ENCODE data around the gene NEK6. TPM values are rescaled to one million over a fixed set of nuclear protein-coding genes. Genes with fewer than 3 reads are reported as not detected.

NEK6 gene
- total and polyA plus RNA-seq, 9 donors, result 7.2 to 45.1 (median 22.8) TPM

DNA sequence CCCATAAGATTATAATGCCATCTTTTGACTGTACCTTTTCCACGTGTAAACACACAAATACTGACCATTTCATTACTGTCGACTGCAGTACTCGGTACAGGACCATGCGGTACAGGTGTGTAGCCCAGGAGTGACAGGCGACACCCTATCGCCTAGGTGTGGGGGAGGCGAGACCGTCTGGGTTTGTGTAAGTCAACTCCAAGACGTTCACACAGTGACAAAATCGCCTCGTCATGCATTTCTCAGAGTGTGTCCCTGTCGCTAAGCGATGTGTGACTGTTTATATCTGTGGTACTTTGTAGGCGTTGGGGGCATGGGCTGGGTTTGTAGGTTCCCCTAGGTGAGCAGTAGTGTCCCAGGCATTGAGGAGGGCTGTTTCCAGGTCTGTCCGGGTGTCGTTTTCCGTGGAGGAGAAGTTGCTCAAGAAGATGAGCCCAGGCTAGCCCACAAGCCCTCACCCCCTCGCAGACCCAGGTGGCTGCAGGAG, 20.3 kb downstream of the NEK6 start:
- Histone ChIP-seq H3K27me3 (no peaks in the 10 kb centered on the region), H3K4me1 (ENCODE audit: insufficient read depth) (peaks cover 30% of the 10 kb centered on the region), H3K27ac (no peak overlapping the region), H3K9me3 (no peaks in the 10 kb centered on the region), H3K36me3 (no peaks in the 10 kb centered on the region), H3K4me3 (no peak overlapping the region)
- DNase-seq, result no peak
- 92 to 94% (median 93%) methylated on average over 18 of the region's 18 CpGs for WGBS, 3 donors
- intact Hi-C loops (cut with DNase I), result no loop called here
- TF ChIP-seq, protein P1, sequence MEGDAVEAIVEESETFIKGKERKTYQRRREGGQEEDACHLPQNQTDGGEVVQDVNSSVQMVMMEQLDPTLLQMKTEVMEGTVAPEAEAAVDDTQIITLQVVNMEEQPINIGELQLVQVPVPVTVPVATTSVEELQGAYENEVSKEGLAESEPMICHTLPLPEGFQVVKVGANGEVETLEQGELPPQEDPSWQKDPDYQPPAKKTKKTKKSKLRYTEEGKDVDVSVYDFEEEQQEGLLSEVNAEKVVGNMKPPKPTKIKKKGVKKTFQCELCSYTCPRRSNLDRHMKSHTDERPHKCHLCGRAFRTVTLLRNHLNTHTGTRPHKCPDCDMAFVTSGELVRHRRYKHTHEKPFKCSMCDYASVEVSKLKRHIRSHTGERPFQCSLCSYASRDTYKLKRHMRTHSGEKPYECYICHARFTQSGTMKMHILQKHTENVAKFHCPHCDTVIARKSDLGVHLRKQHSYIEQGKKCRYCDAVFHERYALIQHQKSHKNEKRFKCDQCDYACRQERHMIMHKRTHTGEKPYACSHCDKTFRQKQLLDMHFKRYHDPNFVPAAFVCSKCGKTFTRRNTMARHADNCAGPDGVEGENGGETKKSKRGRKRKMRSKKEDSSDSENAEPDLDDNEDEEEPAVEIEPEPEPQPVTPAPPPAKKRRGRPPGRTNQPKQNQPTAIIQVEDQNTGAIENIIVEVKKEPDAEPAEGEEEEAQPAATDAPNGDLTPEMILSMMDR (IDR thresholded peaks at IDR 0.05), result no peak
- TF ChIP-seq EP300 (IDR thresholded peaks at IDR 0.05), result no peak
- no peak for TF ChIP-seq POLR2A (IDR thresholded peaks at IDR 0.05)

GRCh38 chr9:124279531-124280175, 21.9 kb downstream of the NEK6 start:
- no peaks in the 10 kb centered on the region for H3K36me3 ChIP-seq
- no peaks in the 10 kb centered on the region for H3K9me3 ChIP-seq
- H3K4me3 ChIP-seq, result no peak overlapping the region
- peak overlapping the region in 1 of 2 donors; percentile 36 for H3K27ac ChIP-seq
- peaks cover 34% of the 10 kb centered on the region for H3K4me1 ChIP-seq (ENCODE audit: insufficient read depth)
- intact Hi-C loops (cut with DNase I), result no loop called here
- H3K27me3 ChIP-seq, result no peaks in the 10 kb centered on the region
- WGBS, 3 donors, result 80 to 85% (median 84%) methylated on average over 11 of the region's 11 CpGs
- TF ChIP-seq, protein P1 (IDR thresholded peaks at IDR 0.05), result no peak
- TF ChIP-seq EP300 (IDR thresholded peaks at IDR 0.05) (no peak), POLR2A (IDR thresholded peaks at IDR 0.05) (no peak)
- DNase-seq, result no peak

DNA sequence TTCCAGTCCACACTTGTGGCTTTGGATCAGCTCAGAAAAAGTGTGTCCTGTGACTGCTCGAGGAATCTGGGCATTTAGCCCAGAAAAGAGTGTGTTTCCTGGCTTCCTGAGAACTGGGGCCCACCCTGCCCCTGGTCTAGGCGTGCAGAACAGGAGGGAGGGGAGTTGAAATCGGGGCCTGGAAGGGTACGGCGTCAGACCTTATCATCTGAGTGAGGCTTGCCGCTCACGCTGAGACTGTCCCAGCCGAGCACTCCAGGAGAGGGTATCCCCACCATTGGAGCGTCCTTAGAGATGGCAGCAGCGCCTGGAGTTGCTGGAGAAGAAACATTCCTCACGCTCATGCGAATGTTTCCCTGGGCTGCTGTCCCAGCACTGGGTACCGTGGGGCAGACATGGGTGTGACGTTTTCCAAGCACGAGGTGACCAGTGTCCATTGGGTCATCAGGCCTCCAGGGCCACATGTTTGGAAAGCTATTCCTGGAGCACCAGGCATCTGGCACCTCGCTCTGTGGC, 22.5 kb downstream of the NEK6 start:
- H3K9me3 ChIP-seq, result no peaks in the 10 kb centered on the region
- no peaks in the 10 kb centered on the region for H3K36me3 ChIP-seq
- 29 to 35% (median 30%) methylated on average over 16 of the region's 16 CpGs for WGBS, 3 donors
- H3K4me1 ChIP-seq (ENCODE audit: insufficient read depth), result peaks cover 35% of the 10 kb centered on the region
- intact Hi-C loops (cut with DNase I), result no loop called here
- H3K4me3 ChIP-seq, result no peak overlapping the region
- H3K27ac ChIP-seq, result peak overlapping the region in 1 of 2 donors; percentile 36
- TF ChIP-seq, protein P1 (IDR thresholded peaks at IDR 0.05), result no peak
- no peak for TF ChIP-seq EP300 (IDR thresholded peaks at IDR 0.05)
- no peak for TF ChIP-seq POLR2A (IDR thresholded peaks at IDR 0.05)
- H3K27me3 ChIP-seq, result no peaks in the 10 kb centered on the region
- DNase-seq, result peak; percentile 50 to 66 (median 64)

- H3K4me3 ChIP-seq, result no peak overlapping the region
- no peak for DNase-seq
- WGBS, 3 donors, result 83 to 86% (median 86%) methylated on average over 15 of the region's 15 CpGs
- TF ChIP-seq POLR2A (IDR thresholded peaks at IDR 0.05) (no peak), EP300 (IDR thresholded peaks at IDR 0.05) (no peak)
- TF ChIP-seq, protein P1 (IDR thresholded peaks at IDR 0.05), result no peak
- no peaks in the 10 kb centered on the region for H3K9me3 ChIP-seq
- peak overlapping the region; percentile 58 to 75 for H3K27ac ChIP-seq
- intact Hi-C loops (cut with DNase I), result loop anchor here in 1 of 4 donors (2.0 kb wide), 1 partner anchor 23 kb away; no protein-coding TSS in a partner anchor
- H3K27me3 ChIP-seq, result no peaks in the 10 kb centered on the region
- no peaks in the 10 kb centered on the region for H3K36me3 ChIP-seq
- peaks cover 49% of the 10 kb centered on the region for H3K4me1 ChIP-seq (ENCODE audit: insufficient read depth)
These were observed 24.2 kb downstream of the NEK6 start for GRCh38 chr9:124281931-124282371.
